Natural killer cell (primary cell): Measurements from ENCODE around the gene GPC5. TPM values are rescaled to one million over a fixed set of nuclear protein-coding genes. Genes with fewer than 3 reads are reported as not detected.

ENCODE experiments used
- ATAC-seq, 3 donors: fragments of 150-1000 bp in 2 of 3; fragments of 200-7000 bp in 1 of 3; cut with Tn5 transposase; 1 replicate in 1 of 3; 2 replicates in 2 of 3; pipeline ENCODE4 v1.10.0; 2021; ENCODE audit warnings: mild to moderate bottlenecking in 2 of 3, moderate library complexity in 2 of 3
- DNase-seq, 2 donors: peaks; one replicate each; pipeline versions ENCODE4 v3.0.0 to v3.0.0-alpha.2; 2013 to 2021; ENCODE audit warnings: mixed read lengths in 1 of 2
- H3K27ac ChIP-seq: one replicate; pipeline ENCODE4 v1.5.1; 2013; ENCODE audit warnings: mild to moderate bottlenecking, low read length
- H3K27me3 ChIP-seq: one replicate; pipeline ENCODE4 v1.6.1; 2013; ENCODE audit warnings: low read length; ENCODE audit not compliant: control insufficient read depth, insufficient read depth
- H3K36me3 ChIP-seq: one replicate; pipeline ENCODE4 v1.6.1; 2013; ENCODE audit warnings: low read length; ENCODE audit not compliant: control insufficient read depth, insufficient read depth
- H3K4me1 ChIP-seq: one replicate; pipeline ENCODE4 v1.6.1; 2013; ENCODE audit warnings: low read length; ENCODE audit not compliant: control insufficient read depth, insufficient read depth
- H3K4me3 ChIP-seq: one replicate; pipeline ENCODE4 v1.5.1; 2013; ENCODE audit warnings: low read length
- H3K9me3 ChIP-seq: one replicate; pipeline ENCODE4 v1.6.1; 2013; ENCODE audit warnings: low read length; ENCODE audit not compliant: control insufficient read depth, insufficient read depth
- H3K27ac Mint-ChIP-seq, 2 donors: one replicate each; pipeline ENCODE4 v1.8.0; 2022; ENCODE audit warnings: mild to moderate bottlenecking in 2 of 2, mixed read lengths in 2 of 2, moderate library complexity in 1 of 2
- H3K27me3 Mint-ChIP-seq, 2 donors: one replicate each; pipeline ENCODE4 v1.8.0; 2022; ENCODE audit warnings: low read depth in 2 of 2, mixed read lengths in 2 of 2
- H3K36me3 Mint-ChIP-seq: one replicate; pipeline ENCODE4 v1.8.0; 2022; ENCODE audit warnings: mixed read lengths
- H3K4me1 Mint-ChIP-seq, 2 donors: one replicate each; pipeline ENCODE4 v1.8.0; 2022; ENCODE audit warnings: mixed read lengths in 2 of 2
- H3K4me3 Mint-ChIP-seq: one replicate; pipeline ENCODE4 v1.8.0; 2022; ENCODE audit warnings: mild to moderate bottlenecking, moderate library complexity, mixed read lengths
- H3K9me3 Mint-ChIP-seq, 2 donors: one replicate each; pipeline ENCODE4 v1.8.0; 2022; ENCODE audit warnings: mixed read lengths in 2 of 2
- WGBS: methylation state at CpG from one replicate; pipeline ENCODE4 v1.1.7; 2013; ENCODE audit warnings: missing lambda C conversion rate; ENCODE audit not compliant: insufficient coverage; 5-methylcytosine and 5-hydroxymethylcytosine counted together
- intact Hi-C: fragments of 100-400 bp; cut with micrococcal nuclease; formaldehyde crosslinking; loops from one replicate; pipeline ENCODE4 v1.14.2; 2022
- total RNA-seq, 4 donors: library from RNA; stranded (reverse); fragments of 120-200 nt in 1 of 4; gene quantifications; one replicate each; pipeline versions ENCODE4 v1.2.3 to v1.2.4, GENCODE V29; 2013 to 2022
- TF ChIP-seq, protein P1 (sequence below): fragments of 200-600 bp; IDR thresholded peaks from one replicate; pipeline ENCODE4 v1.8.0; 2022; ENCODE audit warnings: antibody characterized with exemption

Gene GPC5
- total RNA-seq, 3 donors from 2014 or later (not counting 1 experiment from before 2014, with no cell fraction given) = not detected

GRCh38 chr13:91513790-91514189 lies 115.4 kb downstream of the GPC5 start:
- Mint-ChIP-seq H3K27me3 (no peaks in the 10 kb centered on the region), H3K27ac (no peak overlapping the region), H3K4me1 (no peaks in the 10 kb centered on the region), H3K36me3 (no peaks in the 10 kb centered on the region), H3K4me3 (no peak overlapping the region), H3K9me3 (peaks cover 4 to 17% of the 10 kb centered on the region in 2 donors)
- Histone ChIP-seq H3K27me3 (no peaks in the 10 kb centered on the region), H3K27ac (no peak overlapping the region), H3K4me1 (no peaks in the 10 kb centered on the region), H3K9me3 (peaks cover 7% of the 10 kb centered on the region), H3K4me3 (no peak overlapping the region), H3K36me3 (no peaks in the 10 kb centered on the region)
- DNase-seq (no peak), ATAC-seq (no peak)
- intact Hi-C loops = no loop called here
- WGBS = no CpG with 5 or more reads among the region's 1 CpG
- TF ChIP-seq, protein P1, sequence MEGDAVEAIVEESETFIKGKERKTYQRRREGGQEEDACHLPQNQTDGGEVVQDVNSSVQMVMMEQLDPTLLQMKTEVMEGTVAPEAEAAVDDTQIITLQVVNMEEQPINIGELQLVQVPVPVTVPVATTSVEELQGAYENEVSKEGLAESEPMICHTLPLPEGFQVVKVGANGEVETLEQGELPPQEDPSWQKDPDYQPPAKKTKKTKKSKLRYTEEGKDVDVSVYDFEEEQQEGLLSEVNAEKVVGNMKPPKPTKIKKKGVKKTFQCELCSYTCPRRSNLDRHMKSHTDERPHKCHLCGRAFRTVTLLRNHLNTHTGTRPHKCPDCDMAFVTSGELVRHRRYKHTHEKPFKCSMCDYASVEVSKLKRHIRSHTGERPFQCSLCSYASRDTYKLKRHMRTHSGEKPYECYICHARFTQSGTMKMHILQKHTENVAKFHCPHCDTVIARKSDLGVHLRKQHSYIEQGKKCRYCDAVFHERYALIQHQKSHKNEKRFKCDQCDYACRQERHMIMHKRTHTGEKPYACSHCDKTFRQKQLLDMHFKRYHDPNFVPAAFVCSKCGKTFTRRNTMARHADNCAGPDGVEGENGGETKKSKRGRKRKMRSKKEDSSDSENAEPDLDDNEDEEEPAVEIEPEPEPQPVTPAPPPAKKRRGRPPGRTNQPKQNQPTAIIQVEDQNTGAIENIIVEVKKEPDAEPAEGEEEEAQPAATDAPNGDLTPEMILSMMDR = no peak

- 83% methylated on average over 3 of the region's 3 CpGs for WGBS
- Histone ChIP-seq H3K4me3 (no peak overlapping the region), H3K36me3 (no peaks in the 10 kb centered on the region), H3K9me3 (peaks cover 7% of the 10 kb centered on the region), H3K27ac (no peak overlapping the region), H3K27me3 (no peaks in the 10 kb centered on the region), H3K4me1 (no peaks in the 10 kb centered on the region)
- ATAC-seq (no peak), DNase-seq (no peak)
- peaks cover 7% of the 10 kb centered on the region for H3K36me3 Mint-ChIP-seq
- H3K4me3 Mint-ChIP-seq = no peak overlapping the region
- no peak overlapping the region for H3K27ac Mint-ChIP-seq
- intact Hi-C loops = no loop called here
- H3K4me1 Mint-ChIP-seq = no peaks in the 10 kb centered on the region
- H3K9me3 Mint-ChIP-seq = peaks cover 10 to 20% of the 10 kb centered on the region in 2 donors
- H3K27me3 Mint-ChIP-seq = no peaks in the 10 kb centered on the region
- TF ChIP-seq, protein P1 = no peak
These were observed 118.4 kb downstream of the GPC5 start for GRCh38 chr13:91516799-91517198.

- Histone ChIP-seq H3K27me3 (no peaks in the 10 kb centered on the region), H3K9me3 (peaks cover 9% of the 10 kb centered on the region), H3K36me3 (no peaks in the 10 kb centered on the region), H3K4me1 (no peaks in the 10 kb centered on the region), H3K4me3 (no peak overlapping the region), H3K27ac (no peak overlapping the region)
- no peak for DNase-seq
- Mint-ChIP-seq H3K9me3 (peaks cover 6 to 15% of the 10 kb centered on the region in 2 donors), H3K36me3 (peaks cover 7% of the 10 kb centered on the region), H3K4me3 (no peak overlapping the region), H3K27ac (no peak overlapping the region), H3K27me3 (no peaks in the 10 kb centered on the region), H3K4me1 (no peaks in the 10 kb centered on the region)
- intact Hi-C loops = no loop called here
- no peak for ATAC-seq
- TF ChIP-seq, protein P1 = no peak
These were observed 122.5 kb downstream of the GPC5 start for GRCh38 chr13:91520952-91521351.

- no peaks in the 10 kb centered on the region for H3K27me3 ChIP-seq
- DNase-seq = no peak
- H3K4me3 ChIP-seq = no peak overlapping the region
- Mint-ChIP-seq H3K4me3 (no peak overlapping the region), H3K36me3 (peaks cover 7% of the 10 kb centered on the region), H3K4me1 (no peaks in the 10 kb centered on the region), H3K27ac (no peak overlapping the region), H3K27me3 (no peaks in the 10 kb centered on the region), H3K9me3 (peaks cover 8 to 17% of the 10 kb centered on the region in 2 donors)
- H3K36me3 ChIP-seq = no peaks in the 10 kb centered on the region
- 100% methylated on average over 1 of the region's 3 CpGs for WGBS
- no peaks in the 10 kb centered on the region for H3K4me1 ChIP-seq
- intact Hi-C loops = no loop called here
- TF ChIP-seq, protein P1 = no peak
- no peak for ATAC-seq
- peaks cover 6% of the 10 kb centered on the region for H3K9me3 ChIP-seq
- H3K27ac ChIP-seq = no peak overlapping the region
These were observed 124.7 kb downstream of the GPC5 start for GRCh38 chr13:91523116-91523515.
